WTC11 (cell line): Measurements from ENCODE around the gene RANBP9. TPM values are rescaled to one million over a fixed set of nuclear protein-coding genes. Genes with fewer than 3 reads are reported as not detected.

Experiments
- ATAC-seq: fragments of 200-7000 bp; cut with Tn5 transposase; 2 replicates; pipeline ENCODE4 v1.10.0; 2021; ENCODE audit warnings: mild to moderate bottlenecking, moderate library complexity
- CTCF ChIA-PET: fragments of 300-600 bp; sonication (Branson Sonifier 250); formaldehyde crosslinking; loops from one replicate; lab custom pipeline; 2021; ENCODE audit warnings: antibody characterized with exemption; lab: Charles Lee
- POLR2A ChIA-PET: fragments of 350-600 bp; sonication (Branson Sonifier 250); formaldehyde crosslinking; loops from one replicate; lab custom pipeline; 2021; ENCODE audit warnings: antibody characterized with exemption; lab: Charles Lee
- DNase-seq: peaks from one replicate; pipeline ENCODE4 v3.0.0; 2021; ENCODE audit warnings: low spot score
- H3K27ac Mint-ChIP-seq: 2 replicates; pipeline ENCODE4 v1.8.0; 2021; ENCODE audit warnings: mixed read lengths
- H3K27me3 Mint-ChIP-seq: 2 replicates; pipeline ENCODE4 v1.8.0; 2021; ENCODE audit warnings: low read depth, mild to moderate bottlenecking, moderate library complexity, mixed read lengths
- H3K36me3 Mint-ChIP-seq: 2 replicates; pipeline ENCODE4 v1.8.0; 2021; ENCODE audit warnings: mixed read lengths
- H3K4me1 Mint-ChIP-seq: 2 replicates; pipeline ENCODE4 v1.8.0; 2022; ENCODE audit warnings: mixed read lengths
- H3K4me3 Mint-ChIP-seq: 2 replicates; pipeline ENCODE4 v1.8.0; 2021; ENCODE audit warnings: mild to moderate bottlenecking, moderate library complexity, mixed read lengths
- H3K9me3 Mint-ChIP-seq: 2 replicates; pipeline ENCODE4 v1.8.0; 2021; ENCODE audit warnings: mixed read lengths
- AR ChIP-seq: fragments of 250-450 bp; sonication (Bioruptor Pico); IDR thresholded peaks from 2 replicates; pipeline ENCODE4 v1.9.0; 2021; ENCODE audit warnings: mild to moderate bottlenecking
- CREB1 ChIP-seq: sonication (generic); formaldehyde crosslinking; IDR thresholded peaks from 2 replicates; pipeline ENCODE4 v1.8.0; 2023; ENCODE audit warnings: mild to moderate bottlenecking, missing genetic modification reagents
- ELF4 ChIP-seq: sonication (generic); formaldehyde crosslinking; IDR thresholded peaks from 2 replicates; pipeline ENCODE4 v1.8.1; 2022; ENCODE audit warnings: low read depth, mild to moderate bottlenecking, moderate library complexity, missing genetic modification reagents
- GTF2I ChIP-seq: fragments of 250-450 bp; sonication (Bioruptor Pico); conservative IDR thresholded peaks from 2 replicates; pipeline ENCODE4 v1.4.0; 2021; ENCODE audit warnings: mild to moderate bottlenecking
- IRF1 ChIP-seq: sonication (generic); formaldehyde crosslinking; IDR thresholded peaks from 2 replicates; pipeline ENCODE4 v1.8.0; 2023; ENCODE audit warnings: missing genetic modification reagents
- JUN ChIP-seq: sonication (generic); formaldehyde crosslinking; IDR thresholded peaks from 2 replicates; pipeline ENCODE4 v1.8.0; 2023; ENCODE audit warnings: mild to moderate bottlenecking, missing genetic modification reagents
- MLX ChIP-seq: sonication (generic); formaldehyde crosslinking; IDR thresholded peaks from 2 replicates; pipeline ENCODE4 v1.8.1; 2023; ENCODE audit warnings: mild to moderate bottlenecking, missing genetic modification reagents, moderate library complexity
- MXD4 ChIP-seq: fragments of 250-450 bp; sonication (Bioruptor Pico); IDR thresholded peaks from 2 replicates; pipeline ENCODE4 v1.8.0; 2021; ENCODE audit warnings: mild to moderate bottlenecking, moderate library complexity, borderline replicate concordance
- MYBL2 ChIP-seq: sonication (generic); formaldehyde crosslinking; IDR thresholded peaks from 2 replicates; pipeline ENCODE4 v1.8.1; 2023; ENCODE audit warnings: mild to moderate bottlenecking, moderate library complexity, missing genetic modification reagents
- NFE2L1 ChIP-seq: sonication (generic); formaldehyde crosslinking; IDR thresholded peaks from 2 replicates; pipeline ENCODE4 v1.8.1; 2023; ENCODE audit warnings: missing genetic modification reagents
- NFYB ChIP-seq: sonication (generic); formaldehyde crosslinking; conservative IDR thresholded peaks from 2 replicates; pipeline ENCODE4 v1.8.0; 2022; ENCODE audit warnings: low read depth, missing genetic modification reagents
- NR2C2 ChIP-seq: sonication (generic); formaldehyde crosslinking; IDR thresholded peaks from 2 replicates; pipeline ENCODE4 v1.8.0; 2022; ENCODE audit warnings: mild to moderate bottlenecking, missing genetic modification reagents
- NR3C1 ChIP-seq: sonication (generic); formaldehyde crosslinking; conservative IDR thresholded peaks from 2 replicates; pipeline ENCODE4 v1.8.1; 2023; ENCODE audit warnings: low read depth, mild to moderate bottlenecking, missing genetic modification reagents
- PRRX2 ChIP-seq: fragments of 250-450 bp; sonication (Bioruptor Pico); IDR thresholded peaks from 2 replicates; pipeline ENCODE4 v1.8.0; 2021; ENCODE audit warnings: mild to moderate bottlenecking
- RELA ChIP-seq: sonication (generic); formaldehyde crosslinking; IDR thresholded peaks from 2 replicates; pipeline ENCODE4 v1.8.1; 2022; ENCODE audit warnings: missing genetic modification reagents, mild to moderate bottlenecking, borderline replicate concordance
- RORB ChIP-seq: fragments of 250-450 bp; sonication (Bioruptor Pico); IDR thresholded peaks from 2 replicates; pipeline ENCODE4 v1.9.0; 2021; ENCODE audit warnings: mild to moderate bottlenecking
- SMAD3 ChIP-seq: sonication (generic); formaldehyde crosslinking; IDR thresholded peaks from 2 replicates; pipeline ENCODE4 v1.8.0; 2022; ENCODE audit warnings: missing genetic modification reagents, mild to moderate bottlenecking, borderline replicate concordance
- SP1 ChIP-seq: sonication (generic); formaldehyde crosslinking; conservative IDR thresholded peaks from 2 replicates; pipeline ENCODE4 v1.8.1; 2022; ENCODE audit warnings: missing genetic modification reagents
- STAT6 ChIP-seq: sonication (generic); formaldehyde crosslinking; conservative IDR thresholded peaks from 2 replicates; pipeline ENCODE4 v1.8.1; 2023; ENCODE audit warnings: mild to moderate bottlenecking, low read depth, missing genetic modification reagents, moderate library complexity
- ZNF138 ChIP-seq: sonication (generic); formaldehyde crosslinking; conservative IDR thresholded peaks from 2 replicates; pipeline ENCODE4 v1.8.1; 2022; ENCODE audit warnings: mild to moderate bottlenecking, moderate library complexity, missing genetic modification reagents
- ZNF232 ChIP-seq: sonication (generic); formaldehyde crosslinking; IDR thresholded peaks from 2 replicates; pipeline ENCODE4 v1.8.0; 2022; ENCODE audit warnings: mild to moderate bottlenecking, missing genetic modification reagents
- ZNF416 ChIP-seq: fragments of 250-450 bp; sonication (Bioruptor Pico); IDR thresholded peaks from 2 replicates; pipeline ENCODE4 v1.9.0; 2021; ENCODE audit warnings: mild to moderate bottlenecking, inconsistent platforms
- total RNA-seq: library from RNA; stranded (reverse); gene quantifications from 3 replicates; pipeline ENCODE4 v1.2.3, GENCODE V29; 2021
- TF ChIP-seq, protein P1 (sequence below): sonication (generic); formaldehyde crosslinking; IDR thresholded peaks from 2 replicates; pipeline ENCODE4 v1.8.0; 2023; ENCODE audit warnings: missing genetic modification reagents, mild to moderate bottlenecking, borderline replicate concordance

The RANBP9 gene
- total RNA-seq, 1 experiment from 2014 or later: 33.4 TPM

GRCh38 chr6:13759025-13759424 lies 47.4 kb upstream of the RANBP9 start (continued):
- TF ChIP-seq IRF1 (CRISPR knock-in tag) (no peak), RORB (CRISPR knock-in tag) (no peak), NR2C2 (CRISPR knock-in tag) (no peak), STAT6 (CRISPR knock-in tag) (no peak), GTF2I (CRISPR knock-in tag) (no peak), MYBL2 (no peak), AR (CRISPR knock-in tag) (no peak), ZNF232 (CRISPR knock-in tag) (no peak), SP1 (CRISPR knock-in tag) (no peak)

- H3K4me1 Mint-ChIP-seq: no peaks in the 10 kb centered on the region
- no peaks in the 10 kb centered on the region for H3K36me3 Mint-ChIP-seq
- CTCF ChIA-PET: no interaction called here
- TF ChIP-seq MLX (CRISPR knock-in tag) (no peak), NFYB (CRISPR knock-in tag) (no peak), NR3C1 (CRISPR knock-in tag) (no peak), ELF4 (CRISPR knock-in tag) (no peak), ZNF138 (CRISPR knock-in tag) (no peak), AR (CRISPR knock-in tag) (no peak), SMAD3 (no peak), RELA (CRISPR knock-in tag) (no peak), NFE2L1 (CRISPR knock-in tag) (no peak), JUN (CRISPR knock-in tag) (no peak), MXD4 (CRISPR knock-in tag) (no peak), ZNF416 (CRISPR knock-in tag) (no peak), PRRX2 (CRISPR knock-in tag) (no peak), CREB1 (CRISPR knock-in tag) (no peak)
- TF ChIP-seq, protein P1, sequence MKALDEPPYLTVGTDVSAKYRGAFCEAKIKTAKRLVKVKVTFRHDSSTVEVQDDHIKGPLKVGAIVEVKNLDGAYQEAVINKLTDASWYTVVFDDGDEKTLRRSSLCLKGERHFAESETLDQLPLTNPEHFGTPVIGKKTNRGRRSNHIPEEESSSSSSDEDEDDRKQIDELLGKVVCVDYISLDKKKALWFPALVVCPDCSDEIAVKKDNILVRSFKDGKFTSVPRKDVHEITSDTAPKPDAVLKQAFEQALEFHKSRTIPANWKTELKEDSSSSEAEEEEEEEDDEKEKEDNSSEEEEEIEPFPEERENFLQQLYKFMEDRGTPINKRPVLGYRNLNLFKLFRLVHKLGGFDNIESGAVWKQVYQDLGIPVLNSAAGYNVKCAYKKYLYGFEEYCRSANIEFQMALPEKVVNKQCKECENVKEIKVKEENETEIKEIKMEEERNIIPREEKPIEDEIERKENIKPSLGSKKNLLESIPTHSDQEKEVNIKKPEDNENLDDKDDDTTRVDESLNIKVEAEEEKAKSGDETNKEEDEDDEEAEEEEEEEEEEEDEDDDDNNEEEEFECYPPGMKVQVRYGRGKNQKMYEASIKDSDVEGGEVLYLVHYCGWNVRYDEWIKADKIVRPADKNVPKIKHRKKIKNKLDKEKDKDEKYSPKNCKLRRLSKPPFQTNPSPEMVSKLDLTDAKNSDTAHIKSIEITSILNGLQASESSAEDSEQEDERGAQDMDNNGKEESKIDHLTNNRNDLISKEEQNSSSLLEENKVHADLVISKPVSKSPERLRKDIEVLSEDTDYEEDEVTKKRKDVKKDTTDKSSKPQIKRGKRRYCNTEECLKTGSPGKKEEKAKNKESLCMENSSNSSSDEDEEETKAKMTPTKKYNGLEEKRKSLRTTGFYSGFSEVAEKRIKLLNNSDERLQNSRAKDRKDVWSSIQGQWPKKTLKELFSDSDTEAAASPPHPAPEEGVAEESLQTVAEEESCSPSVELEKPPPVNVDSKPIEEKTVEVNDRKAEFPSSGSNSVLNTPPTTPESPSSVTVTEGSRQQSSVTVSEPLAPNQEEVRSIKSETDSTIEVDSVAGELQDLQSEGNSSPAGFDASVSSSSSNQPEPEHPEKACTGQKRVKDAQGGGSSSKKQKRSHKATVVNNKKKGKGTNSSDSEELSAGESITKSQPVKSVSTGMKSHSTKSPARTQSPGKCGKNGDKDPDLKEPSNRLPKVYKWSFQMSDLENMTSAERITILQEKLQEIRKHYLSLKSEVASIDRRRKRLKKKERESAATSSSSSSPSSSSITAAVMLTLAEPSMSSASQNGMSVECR: no peak
- H3K9me3 Mint-ChIP-seq: no peaks in the 10 kb centered on the region
- H3K4me3 Mint-ChIP-seq: no peak overlapping the region
- H3K27ac Mint-ChIP-seq: no peak overlapping the region
- DNase-seq (no peak), ATAC-seq (no peak)
- POLR2A ChIA-PET: no interaction called here
- no peaks in the 10 kb centered on the region for H3K27me3 Mint-ChIP-seq
Measured at GRCh38 chr6:13754644-13755043, 43.0 kb upstream of the RANBP9 start.
